Raji (cell line): ENCODE data around the gene COPS7A.

Experiments used
- POLR2A ChIP-seq: IDR thresholded peaks from 2 replicates; pipeline ENCODE4 v1.6.1; 2011; ENCODE audit warnings: low read depth, low read length, control low read depth; ENCODE audit not compliant: insufficient read depth

The COPS7A gene

GRCh38 chr12:6735448-6736191 is 11.8 kb downstream of the COPS7A start:
- no peak for TF ChIP-seq POLR2A

DNA sequence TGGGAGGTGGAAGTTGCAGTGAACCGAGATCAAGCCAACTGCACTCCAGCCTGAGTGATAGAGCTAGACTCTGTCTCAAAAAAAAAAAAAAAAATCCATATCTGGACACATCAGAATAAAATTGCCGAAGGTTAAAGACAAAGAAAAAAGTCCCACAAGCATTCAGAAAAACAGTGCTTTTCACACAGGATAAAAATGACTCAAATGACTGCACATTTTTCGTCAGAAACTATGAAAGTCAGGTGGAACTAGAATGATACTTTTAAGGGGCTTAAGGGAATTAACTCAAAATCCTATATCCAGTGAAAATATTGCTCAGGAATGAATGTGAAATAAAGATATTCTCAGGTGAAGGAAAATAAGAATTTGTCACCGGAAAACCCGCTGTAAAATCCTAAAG is 12.9 kb downstream of the COPS7A start:
- TF ChIP-seq POLR2A = no peak

GRCh38 chr12:6742834-6743233 is 19.0 kb downstream of the COPS7A start:
- TF ChIP-seq POLR2A = no peak

GRCh38 chr12:6745741-6746525 is 22.1 kb downstream of the COPS7A start:
- 0 out of 2 replicates have a peak, but pooled peaks have one; percentile 24 for TF ChIP-seq POLR2A

DNA sequence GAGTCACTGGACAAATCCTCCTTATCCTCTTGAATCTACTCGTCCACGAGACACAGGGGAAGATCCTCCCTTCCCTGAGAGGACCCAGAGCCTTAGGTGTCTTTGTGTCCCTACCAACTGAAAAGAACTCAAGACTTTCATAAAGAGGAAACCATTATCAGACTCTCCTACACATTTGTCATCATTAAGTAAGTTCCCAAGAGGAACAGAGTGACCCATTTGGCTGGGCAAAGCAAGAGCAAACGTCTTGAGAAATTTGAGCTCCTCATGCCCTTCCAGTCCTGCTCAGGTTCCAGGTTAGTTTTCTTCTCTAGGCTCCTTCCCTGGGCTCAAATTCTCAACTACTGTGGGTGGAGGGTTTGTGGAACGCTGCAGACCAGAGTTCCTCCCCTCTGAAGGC is 23.4 kb downstream of the COPS7A start:
- no peak for TF ChIP-seq POLR2A

- no peak for TF ChIP-seq POLR2A
Observed at GRCh38 chr12:6748761-6749160, 24.9 kb downstream of the COPS7A start.

- TF ChIP-seq POLR2A = no peak
Observed at GRCh38 chr12:6750506-6750905, 26.7 kb downstream of the COPS7A start.

DNA sequence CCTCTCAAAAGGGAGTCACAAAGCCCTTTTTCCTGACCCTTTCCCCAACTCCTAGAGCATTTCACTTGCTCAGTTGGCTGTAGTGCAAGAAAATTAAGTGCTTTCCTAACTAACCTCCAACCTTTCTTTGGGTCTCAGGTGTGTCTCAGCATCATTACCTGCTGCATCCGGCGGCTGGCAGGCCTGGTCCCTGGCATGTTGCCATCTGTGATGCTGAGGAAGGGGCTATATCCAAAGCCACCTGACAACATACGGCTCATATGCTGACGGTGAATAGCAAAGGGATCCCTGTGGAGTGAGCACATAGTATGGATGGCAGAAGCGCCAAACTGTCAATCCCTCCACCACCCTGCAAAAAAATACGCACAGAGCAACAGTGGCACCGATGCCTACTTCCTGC is 27.9 kb downstream of the COPS7A start:
- no peak for TF ChIP-seq POLR2A

DNA sequence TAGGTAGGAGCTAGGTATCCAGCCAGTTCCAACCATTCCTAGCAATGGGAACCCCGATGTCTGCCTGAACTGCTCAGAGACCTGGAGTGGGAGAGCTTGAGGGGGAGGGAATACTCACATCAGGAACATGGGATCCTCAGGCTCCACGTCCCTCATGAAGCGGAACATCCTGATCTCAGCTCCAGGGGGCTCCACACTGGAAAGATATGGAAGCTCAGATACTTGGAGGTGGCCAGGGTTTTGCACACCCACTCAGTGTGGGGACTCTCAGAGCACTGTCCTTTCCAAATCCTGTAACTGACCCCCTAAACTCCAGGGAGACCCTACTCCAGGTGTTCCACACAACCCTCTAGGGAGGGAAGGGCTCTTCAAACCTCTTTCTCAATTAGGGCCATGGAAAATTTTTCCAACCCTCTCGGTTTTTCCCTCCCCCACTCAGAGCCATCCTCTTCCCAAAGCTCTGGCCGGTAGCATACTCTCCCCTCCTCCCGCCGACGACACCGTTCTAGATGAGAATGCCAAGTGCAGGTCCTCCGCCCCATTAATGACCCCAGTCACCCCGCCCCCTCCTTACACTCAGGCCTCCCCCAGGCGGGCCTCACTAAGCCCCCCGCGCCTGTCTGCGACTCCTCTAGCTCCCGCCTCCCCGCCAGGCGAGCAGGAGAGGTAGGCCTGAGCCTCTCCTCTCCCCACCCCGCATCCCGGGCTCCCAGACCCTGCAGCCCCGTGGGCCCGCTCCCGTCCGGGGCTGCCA is 28.5 kb downstream of the COPS7A start:
- TF ChIP-seq POLR2A = no peak

DNA sequence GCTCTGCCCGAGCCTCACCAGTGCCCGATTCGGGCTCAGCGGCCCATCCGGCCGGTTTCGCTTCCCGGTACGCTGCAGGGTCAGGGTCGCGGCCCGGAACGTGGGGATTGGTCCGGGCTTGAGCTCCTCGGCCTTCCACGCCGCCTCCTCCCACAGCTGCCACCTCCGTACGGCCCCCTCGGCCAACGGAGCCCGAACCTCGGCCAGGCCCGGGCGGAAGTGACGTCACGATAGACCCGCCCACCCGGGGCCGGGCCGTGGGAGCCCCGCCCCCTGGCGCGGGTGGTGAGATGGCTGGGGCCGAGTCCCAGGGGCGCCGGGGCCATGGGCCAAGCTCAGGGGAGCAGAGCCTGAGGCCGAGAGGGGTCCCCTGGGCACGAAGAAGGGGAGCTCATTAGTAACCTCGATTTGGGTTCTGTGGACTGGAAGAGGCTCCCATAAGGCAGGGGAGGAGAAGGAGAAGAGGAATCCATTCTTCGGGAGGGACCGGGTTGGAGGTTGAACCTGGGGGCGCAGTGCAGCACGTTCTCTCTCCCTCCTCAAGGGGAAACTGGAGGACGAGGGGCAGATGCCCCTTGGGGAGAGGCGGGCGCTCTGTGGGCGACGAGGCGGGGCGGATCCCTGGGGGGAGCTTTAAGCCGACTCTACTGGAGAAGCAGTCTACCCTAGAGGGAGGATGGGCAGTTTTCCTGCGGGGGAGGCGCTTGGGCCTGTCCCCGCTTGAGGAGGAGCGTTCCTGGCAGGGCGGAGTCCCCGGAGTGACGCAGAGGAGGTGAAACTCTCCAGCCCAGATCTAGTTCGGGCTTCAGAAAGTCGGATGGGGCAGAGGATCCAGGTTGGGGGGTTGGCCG is 29.3 kb downstream of the COPS7A start, which contains the start of gene MLF2:
Gene MLF2 (minus strand): TSS at position 221 of the 851 bp plus-strand sequence. CDS start 807 bp downstream, outside the sequence.
- peak; percentile 97 for TF ChIP-seq POLR2A

GRCh38 chr12:6753772-6754356 is 30.0 kb downstream of the COPS7A start:
- no peak for TF ChIP-seq POLR2A

DNA sequence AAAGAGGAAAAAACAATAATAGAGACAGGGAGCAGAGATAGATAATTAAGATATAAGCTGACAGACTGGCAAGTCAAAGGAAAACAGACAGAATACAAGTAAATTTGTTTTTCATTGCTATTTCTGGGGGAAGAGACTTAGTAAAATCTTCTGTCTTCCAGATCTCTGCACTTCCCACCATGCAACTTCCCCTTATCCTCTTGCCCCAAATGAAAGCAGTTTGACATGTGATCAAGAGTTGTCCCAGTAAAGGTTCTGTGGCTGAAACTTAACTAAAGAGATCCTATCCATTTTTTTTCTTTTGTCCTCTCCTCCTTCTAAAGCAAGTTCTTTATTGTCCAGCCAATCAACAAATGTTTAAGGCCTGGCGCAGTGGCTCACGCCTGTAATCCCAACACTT is 30.6 kb downstream of the COPS7A start:
- TF ChIP-seq POLR2A = no peak

GRCh38 chr12:6757028-6757690 is 33.3 kb downstream of the COPS7A start:
- TF ChIP-seq POLR2A = no peak
